ENCODE results near the gene NSUN2.
"Not testable (repeated sequence)": the region's sequence is repeated elsewhere in the genome, so short reads cannot be mapped to it uniquely, and the experiment has no call there.

NSUN2 gene

GRCh38 chr5:6675784-6676491, 43.1 kb upstream of the NSUN2 start:
- in situ Hi-C loops (cut with MboI; ENCODE audit: low sequenced_read_pairs, unreplicated experiment) = no loop called here
- TF ChIP-seq, protein P1, sequence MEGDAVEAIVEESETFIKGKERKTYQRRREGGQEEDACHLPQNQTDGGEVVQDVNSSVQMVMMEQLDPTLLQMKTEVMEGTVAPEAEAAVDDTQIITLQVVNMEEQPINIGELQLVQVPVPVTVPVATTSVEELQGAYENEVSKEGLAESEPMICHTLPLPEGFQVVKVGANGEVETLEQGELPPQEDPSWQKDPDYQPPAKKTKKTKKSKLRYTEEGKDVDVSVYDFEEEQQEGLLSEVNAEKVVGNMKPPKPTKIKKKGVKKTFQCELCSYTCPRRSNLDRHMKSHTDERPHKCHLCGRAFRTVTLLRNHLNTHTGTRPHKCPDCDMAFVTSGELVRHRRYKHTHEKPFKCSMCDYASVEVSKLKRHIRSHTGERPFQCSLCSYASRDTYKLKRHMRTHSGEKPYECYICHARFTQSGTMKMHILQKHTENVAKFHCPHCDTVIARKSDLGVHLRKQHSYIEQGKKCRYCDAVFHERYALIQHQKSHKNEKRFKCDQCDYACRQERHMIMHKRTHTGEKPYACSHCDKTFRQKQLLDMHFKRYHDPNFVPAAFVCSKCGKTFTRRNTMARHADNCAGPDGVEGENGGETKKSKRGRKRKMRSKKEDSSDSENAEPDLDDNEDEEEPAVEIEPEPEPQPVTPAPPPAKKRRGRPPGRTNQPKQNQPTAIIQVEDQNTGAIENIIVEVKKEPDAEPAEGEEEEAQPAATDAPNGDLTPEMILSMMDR (IDR thresholded peaks at IDR 0.05; ENCODE audit: borderline replicate concordance, control extremely low read depth, extremely low read depth, insufficient read depth, missing control alignments) = no peak
- no peak for DNase-seq (ENCODE audit: low spot score)

- DNase-seq (ENCODE audit: low spot score) = no peak
- in situ Hi-C loops (cut with MboI; ENCODE audit: low sequenced_read_pairs, unreplicated experiment) = no loop called here
- TF ChIP-seq, protein P1 (IDR thresholded peaks at IDR 0.05; ENCODE audit: borderline replicate concordance, control extremely low read depth, extremely low read depth, insufficient read depth, missing control alignments) = no peak
Observed at GRCh38 chr5:6674886-6675285, 42.0 kb upstream of the NSUN2 start.

DNA sequence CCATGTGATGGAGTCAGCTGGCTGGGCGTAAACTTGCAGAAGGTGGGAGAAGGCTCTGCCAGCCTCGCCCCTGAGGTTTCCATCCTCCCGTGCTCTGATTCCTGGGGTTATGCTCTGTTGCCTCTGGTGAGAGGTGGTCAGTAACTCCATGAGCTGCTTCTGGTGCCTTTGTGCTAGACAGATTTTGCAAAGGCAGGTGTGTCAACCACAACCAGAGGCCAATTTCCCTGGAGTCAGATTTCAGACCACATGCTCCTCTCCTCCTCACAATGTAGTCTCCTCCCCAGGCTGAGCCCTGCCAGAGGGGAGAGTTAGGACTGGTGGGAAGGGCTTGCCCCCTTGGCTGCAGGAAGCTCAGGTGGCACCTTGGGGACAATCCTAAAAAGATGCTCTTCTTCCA, 41.6 kb upstream of the NSUN2 start:
- TF ChIP-seq, protein P1 (IDR thresholded peaks at IDR 0.05; ENCODE audit: borderline replicate concordance, control extremely low read depth, extremely low read depth, insufficient read depth, missing control alignments) = no peak
- in situ Hi-C loops (cut with MboI; ENCODE audit: low sequenced_read_pairs, unreplicated experiment) = no loop called here
- no peak for DNase-seq (ENCODE audit: low spot score)

GRCh38 chr5:6673963-6674362, 41.1 kb upstream of the NSUN2 start:
- TF ChIP-seq, protein P1 (IDR thresholded peaks at IDR 0.05; ENCODE audit: borderline replicate concordance, control extremely low read depth, extremely low read depth, insufficient read depth, missing control alignments) = no peak
- in situ Hi-C loops (cut with MboI; ENCODE audit: low sequenced_read_pairs, unreplicated experiment) = no loop called here
- no peak for DNase-seq (ENCODE audit: low spot score)

- DNase-seq (ENCODE audit: low spot score) = no peak
- in situ Hi-C loops (cut with MboI; ENCODE audit: low sequenced_read_pairs, unreplicated experiment) = no loop called here
Observed at GRCh38 chr5:6673031-6673430, 40.2 kb upstream of the NSUN2 start.

GRCh38 chr5:6668717-6669116, 35.9 kb upstream of the NSUN2 start:
- in situ Hi-C loops (cut with MboI; ENCODE audit: low sequenced_read_pairs, unreplicated experiment); DNase-seq (ENCODE audit: low spot score): not testable (repeated sequence)

More at GRCh38 chr5:6673031-6673430, 40.2 kb upstream of the NSUN2 start:
- TF ChIP-seq, protein P1 (IDR thresholded peaks at IDR 0.05; ENCODE audit: borderline replicate concordance, control extremely low read depth, extremely low read depth, insufficient read depth, missing control alignments) = no peak

DNA sequence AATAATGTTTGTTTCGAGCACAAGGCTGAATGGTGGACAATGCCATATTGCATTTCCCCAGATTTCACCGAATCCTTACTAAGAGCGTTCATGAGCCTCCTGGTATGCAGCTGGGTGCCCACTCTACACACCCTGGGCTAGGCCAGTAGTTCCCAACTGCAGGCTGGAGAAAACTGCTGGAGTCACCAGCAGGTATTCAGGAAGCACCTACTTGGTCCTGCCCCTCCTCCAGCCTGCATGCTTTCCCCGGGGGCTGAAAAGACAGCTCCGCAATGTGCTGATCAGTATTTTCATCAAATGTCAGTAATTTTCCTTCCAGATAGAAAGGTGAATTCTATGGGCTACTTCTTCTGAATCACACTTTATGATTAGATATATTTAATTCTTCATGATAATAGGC, 34.8 kb upstream of the NSUN2 start:
- no peak for DNase-seq (ENCODE audit: low spot score)
- TF ChIP-seq, protein P1 (IDR thresholded peaks at IDR 0.05; ENCODE audit: borderline replicate concordance, control extremely low read depth, extremely low read depth, insufficient read depth, missing control alignments) = no peak
- in situ Hi-C loops (cut with MboI; ENCODE audit: low sequenced_read_pairs, unreplicated experiment) = no loop called here

Data from GM13976 (cell line).